Loucy (cell line): Measurements from ENCODE around the gene CUEDC2.

Experiments used
- CTCF ChIP-seq: fragments of 200-600 bp; sonication (generic); conservative IDR thresholded peaks from 2 replicates; pipeline ENCODE4 v1.5.1; 2014; ENCODE audit warnings: mild to moderate bottlenecking, antibody characterized with exemption, low read length
- EZH2phosphoT487 ChIP-seq: fragments of 200-600 bp; IDR thresholded peaks from 2 replicates; pipeline ENCODE4 v1.6.1; 2018; ENCODE audit warnings: antibody characterized with exemption, mild to moderate bottlenecking, moderate library complexity, borderline replicate concordance

DNA sequence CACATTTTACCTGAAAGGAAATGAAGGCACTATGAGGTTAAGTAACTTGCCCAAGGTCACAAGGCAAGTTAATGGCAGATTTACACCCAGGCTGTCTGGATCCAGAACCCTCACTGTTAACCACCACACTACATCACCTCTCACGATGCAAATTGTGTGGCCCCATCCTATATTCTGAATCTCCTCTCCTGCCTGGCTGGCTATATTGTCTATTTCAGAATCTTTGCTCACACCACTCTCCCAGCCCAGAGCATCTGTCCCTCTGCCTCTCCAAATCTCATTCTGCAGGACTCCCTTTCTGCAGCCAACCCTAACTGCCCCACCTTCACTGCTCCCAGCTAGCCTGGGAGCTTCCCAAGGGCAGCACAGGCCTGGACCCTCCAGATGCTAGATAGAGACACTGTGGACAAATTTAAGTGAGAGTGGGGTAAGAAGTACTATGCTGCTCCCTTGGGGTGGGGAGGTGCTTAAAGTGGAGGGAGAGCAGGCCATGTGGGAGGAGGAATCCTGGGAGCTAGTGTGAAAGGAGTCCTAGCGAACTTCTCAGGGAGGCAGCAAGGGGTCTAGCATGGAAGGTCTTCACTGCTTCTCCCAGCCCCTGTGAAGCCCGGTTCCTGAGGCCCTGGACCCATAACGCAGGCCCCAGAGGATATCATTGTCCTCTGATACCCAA lies 786 bp downstream of the CUEDC2 start:
- no peak for TF ChIP-seq CTCF
- TF ChIP-seq EZH2phosphoT487 = no peak
